GM19463 (cell line): Measurements from ENCODE around the gene UFM1.
"Not testable (repeated sequence)": the region's sequence is repeated elsewhere in the genome, so short reads cannot be mapped to it uniquely, and the experiment has no call there.

ENCODE experiments used
- ATAC-seq: cut with Tn5 transposase; IDR thresholded peaks from one replicate; pipeline ENCODE4 v1.9.1; 2021; ENCODE audit warnings: mild to moderate bottlenecking, moderate library complexity; ENCODE audit not compliant: unreplicated experiment

UFM1 gene

DNA sequence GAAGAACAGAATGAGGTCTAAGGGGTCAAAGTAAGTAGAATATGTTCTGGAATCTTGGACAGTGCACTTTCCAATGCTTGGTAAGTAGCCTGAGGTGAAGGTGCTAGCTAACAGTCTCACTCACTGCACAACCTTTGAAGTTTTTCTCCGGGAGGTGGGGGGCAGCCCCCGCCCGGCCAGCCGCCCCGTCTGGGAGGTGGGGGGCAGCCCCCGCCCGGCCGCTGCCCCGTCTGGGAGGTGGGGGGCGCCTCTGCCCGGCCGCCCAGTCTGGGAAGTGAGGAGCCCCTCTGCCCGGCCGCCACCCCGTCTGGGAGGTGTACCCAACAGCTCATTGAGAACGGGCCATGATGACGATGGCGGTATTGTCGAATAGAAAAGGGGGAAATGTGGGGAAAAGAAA, 14.1 kb downstream of the UFM1 start:
- not testable (repeated sequence) for ATAC-seq

DNA sequence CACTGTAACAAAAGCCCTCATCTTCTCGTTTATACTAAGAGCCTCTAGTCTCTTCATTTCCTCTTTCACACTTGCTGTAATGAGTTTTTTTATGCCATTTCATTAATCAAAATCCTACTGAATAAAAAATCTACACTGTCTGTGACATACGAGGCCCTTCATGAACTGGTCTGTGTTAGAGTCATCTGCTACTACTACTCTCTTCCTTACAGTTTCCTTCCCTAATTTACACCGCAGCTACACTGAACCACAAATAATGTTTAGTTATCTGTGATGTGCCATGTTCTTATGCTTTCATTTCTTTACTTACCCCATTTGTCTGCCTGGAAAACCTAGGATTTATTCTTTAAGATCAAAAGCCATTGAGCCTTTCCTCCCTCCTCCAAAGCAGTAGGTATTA, 16.0 kb downstream of the UFM1 start:
- ATAC-seq = no peak

GRCh38 chr13:38366954-38367645, 17.4 kb downstream of the UFM1 start:
- ATAC-seq = peak; percentile 47

- no peak for ATAC-seq
These were observed 19.4 kb downstream of the UFM1 start for GRCh38 chr13:38369058-38369457.

DNA sequence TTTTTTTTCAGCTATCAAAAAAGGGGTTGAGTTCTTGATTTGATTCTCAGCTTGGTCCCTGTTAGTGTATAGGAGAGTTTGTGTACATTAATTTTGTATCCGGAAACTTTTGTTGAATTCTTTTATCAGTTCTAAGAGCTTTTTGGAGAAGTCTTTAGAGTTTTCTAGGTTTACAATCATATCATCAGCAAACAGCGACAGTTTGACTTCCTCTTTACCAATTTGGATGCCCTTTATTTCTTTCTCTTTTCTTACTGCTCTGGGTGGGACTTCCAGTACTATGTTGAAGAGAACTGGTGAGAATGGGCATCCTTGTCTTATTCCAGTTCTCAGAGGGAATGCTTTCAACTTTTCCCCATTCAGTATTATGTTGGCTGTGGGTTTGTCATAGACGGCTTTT, 20.4 kb downstream of the UFM1 start:
- not testable (repeated sequence) for ATAC-seq

DNA sequence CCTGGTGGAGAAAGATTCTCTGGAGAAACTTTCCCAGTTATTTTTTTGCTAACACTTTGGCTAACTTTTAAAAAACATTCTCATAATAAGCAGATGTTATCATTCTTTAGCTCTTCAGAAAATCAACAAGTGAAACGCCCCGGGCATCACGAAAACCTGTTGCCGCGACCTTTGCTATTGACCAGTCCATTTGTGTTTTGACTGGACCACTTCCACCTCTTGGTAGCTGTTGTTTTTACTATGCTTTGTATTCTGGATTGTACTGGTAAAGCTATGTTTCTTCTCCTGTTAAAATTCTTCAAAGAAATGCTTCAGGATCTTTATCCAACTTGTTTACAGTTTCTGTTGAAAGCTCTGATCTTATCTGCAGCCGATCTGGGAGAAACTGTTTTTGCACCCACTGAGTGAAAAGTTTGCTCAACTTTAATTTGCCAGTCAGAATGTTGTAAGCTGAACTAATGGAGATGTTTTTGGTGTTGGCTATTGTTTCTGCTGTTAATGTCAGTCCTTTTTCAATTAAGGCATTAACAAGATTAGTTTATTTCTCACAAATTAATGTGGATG, 23.3 kb downstream of the UFM1 start:
- ATAC-seq = no peak

- no peak for ATAC-seq
These were observed 26.9 kb downstream of the UFM1 start for GRCh38 chr13:38376546-38376945.

DNA sequence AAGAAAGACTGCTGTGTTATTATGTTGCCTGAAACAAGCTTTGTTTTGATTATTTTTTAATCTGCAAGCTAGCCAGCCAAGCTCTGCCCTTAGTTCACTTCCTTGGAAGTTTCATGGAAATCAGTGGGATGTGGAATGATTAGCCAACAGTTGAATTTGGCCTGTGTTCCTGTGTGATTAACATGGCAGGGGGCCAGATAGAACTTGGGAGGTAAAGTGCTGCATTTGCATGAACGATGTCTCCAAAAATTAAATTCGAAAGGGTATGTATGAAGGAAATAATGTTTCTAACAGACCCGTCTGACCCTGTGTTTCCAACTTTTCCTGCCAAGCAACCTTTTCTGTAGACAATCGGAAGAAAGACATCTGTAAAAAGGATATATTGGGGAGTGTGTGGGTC, 32.2 kb downstream of the UFM1 start:
- ATAC-seq = no peak

- no peak for ATAC-seq
These were observed 33.3 kb downstream of the UFM1 start for GRCh38 chr13:38382946-38383345.

GRCh38 chr13:38384171-38384570, 34.5 kb downstream of the UFM1 start:
- no peak for ATAC-seq

- ATAC-seq = no peak
These were observed 35.7 kb downstream of the UFM1 start for GRCh38 chr13:38385153-38385891.

GRCh38 chr13:38386421-38386820, 36.8 kb downstream of the UFM1 start:
- no peak for ATAC-seq

DNA sequence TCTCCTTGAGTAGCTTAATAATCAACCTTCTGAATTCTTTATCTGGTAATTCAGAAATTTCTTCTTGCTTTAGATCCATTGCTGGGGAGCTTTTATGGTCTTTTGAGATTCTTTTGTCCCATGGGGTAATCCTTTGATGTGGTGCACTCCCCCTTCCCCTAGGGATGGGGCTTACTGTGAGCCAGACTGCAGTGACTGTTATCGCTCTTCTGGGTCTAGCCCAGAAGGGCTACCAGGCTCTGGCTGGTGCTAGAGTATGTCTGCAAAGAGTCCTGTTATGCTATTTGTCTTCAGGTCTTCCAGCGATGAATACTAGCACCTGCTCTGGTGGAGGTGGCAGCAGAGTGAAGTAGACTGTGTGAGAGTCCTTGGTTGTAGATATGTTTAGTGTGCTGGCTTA, 41.7 kb downstream of the UFM1 start:
- no peak for ATAC-seq

GRCh38 chr13:38394777-38395496, 45.3 kb downstream of the UFM1 start:
- ATAC-seq = no peak

DNA sequence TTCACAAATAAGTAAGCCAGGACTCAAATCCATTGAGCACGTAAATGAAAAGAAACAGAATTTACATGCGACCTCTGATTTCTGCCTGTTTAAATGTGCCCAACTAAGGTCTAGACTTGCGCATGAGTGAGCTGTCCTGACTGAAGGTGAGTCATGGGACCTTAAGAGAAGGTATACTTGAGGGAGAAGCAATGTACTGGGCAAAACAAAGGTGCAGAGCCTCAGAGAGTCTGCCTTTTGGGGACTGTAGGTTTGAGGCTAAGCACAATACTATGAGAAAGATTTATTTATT, 45.8 kb downstream of the UFM1 start:
- ATAC-seq = no peak

DNA sequence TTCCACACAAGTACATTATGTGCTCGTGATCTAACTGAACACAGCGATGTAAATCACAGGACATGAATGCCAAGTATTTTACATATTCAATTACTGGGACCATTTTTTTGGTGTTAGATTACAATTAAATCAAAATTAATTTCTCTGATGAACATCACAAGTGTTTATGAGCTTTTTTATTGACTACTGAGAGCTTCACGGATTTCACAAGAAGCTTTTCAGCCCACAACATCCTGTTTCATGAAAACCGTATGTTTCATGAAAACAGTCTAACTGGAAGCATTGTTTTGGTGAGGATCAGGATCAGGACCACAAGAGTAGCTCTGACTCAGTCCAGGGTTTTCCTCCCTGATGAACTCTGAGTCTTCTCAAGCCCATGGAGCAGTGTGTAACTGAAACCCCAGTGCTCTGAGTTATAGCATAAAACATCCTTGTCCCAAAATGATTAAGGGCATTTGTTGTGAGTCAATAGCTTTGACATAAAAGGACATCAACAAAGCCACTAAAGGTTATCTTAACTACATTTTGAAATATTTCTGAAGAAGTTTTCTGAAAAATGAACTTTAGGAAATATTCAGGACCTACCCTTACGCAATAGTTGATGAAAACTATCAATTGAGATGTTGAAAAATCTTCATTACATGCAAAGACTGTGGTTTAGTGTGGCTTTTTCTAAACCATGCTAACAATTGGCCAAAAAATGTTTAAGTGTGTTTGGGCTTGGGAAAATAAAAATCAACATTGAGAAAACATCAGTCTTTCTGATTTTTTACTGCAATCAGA, 49.3 kb downstream of the UFM1 start:
- ATAC-seq = no peak

- no peak for ATAC-seq
These were observed 49.9 kb downstream of the UFM1 start for GRCh38 chr13:38399535-38399934.

- no peak for ATAC-seq
These were observed 51.6 kb downstream of the UFM1 start for GRCh38 chr13:38401276-38401675.

DNA sequence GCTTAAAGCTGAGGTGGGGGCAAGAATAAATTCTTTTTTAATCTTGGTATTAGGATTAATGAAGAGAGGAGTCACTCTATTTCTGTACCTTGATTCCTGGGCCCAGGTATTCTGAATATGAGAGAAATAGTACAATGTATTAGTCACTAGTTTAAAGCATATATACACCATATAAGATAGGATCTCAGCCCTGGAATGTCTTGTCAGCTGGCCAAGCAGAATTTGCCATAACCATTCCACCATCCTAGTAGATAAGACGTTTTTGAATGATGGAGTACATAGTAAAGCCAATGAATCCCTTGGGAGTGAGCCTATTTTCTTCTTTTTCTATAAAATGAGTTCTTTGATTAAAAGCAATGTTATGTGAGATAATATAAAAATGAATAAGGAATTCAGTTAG, 55.6 kb downstream of the UFM1 start:
- no peak for ATAC-seq

DNA sequence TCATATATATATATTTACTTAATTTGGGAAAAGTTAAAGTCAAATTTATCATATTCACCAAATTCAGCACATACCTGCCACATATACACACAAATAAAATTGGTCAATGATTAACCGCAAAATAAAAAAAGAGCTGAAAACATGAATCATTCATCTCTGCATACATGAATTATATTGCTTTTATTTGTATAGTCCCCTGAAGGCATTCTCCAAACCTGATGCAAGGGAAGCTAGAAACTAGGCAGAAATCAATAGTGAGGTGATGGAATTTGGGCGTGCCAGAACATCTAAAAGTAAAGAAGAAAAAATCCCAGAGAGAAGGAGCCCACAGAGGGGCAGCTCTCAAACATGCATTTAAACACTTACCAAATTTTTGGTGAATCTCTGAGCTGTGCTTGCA, 60.1 kb downstream of the UFM1 start:
- no peak for ATAC-seq

- ATAC-seq = no peak
These were observed 62.6 kb downstream of the UFM1 start for GRCh38 chr13:38412266-38412665.
